Right cardiac atrium (tissue), 5 donors: Measurements from ENCODE around the gene TRAM2. TPM values are rescaled to one million over a fixed set of nuclear protein-coding genes. Genes with fewer than 3 reads are reported as not detected.

Source experiments
- ATAC-seq, 2 donors: fragments of 200-7000 bp; cut with Tn5 transposase; one replicate each; pipeline versions ENCODE4 v1.8.0 to v1.9.1; 2020; ENCODE audit warnings: moderate library complexity in 2 of 2, mild to moderate bottlenecking in 1 of 2
- DNase-seq, 3 donors: peaks; one replicate each; pipeline ENCODE4 v3.0.0-alpha.2; 2020
- H3K27ac ChIP-seq: one replicate; pipeline ENCODE4 v1.5.1; 2013; ENCODE audit warnings: mild to moderate bottlenecking, low read length, control low read depth, moderate library complexity
- H3K27me3 ChIP-seq: one replicate; pipeline ENCODE4 v1.6.1; 2013; ENCODE audit not compliant: control insufficient read depth, insufficient read depth
- H3K4me1 ChIP-seq: one replicate; pipeline ENCODE4 v1.6.1; 2013; ENCODE audit warnings: low read length; ENCODE audit not compliant: control insufficient read depth, insufficient read depth
- H3K4me3 ChIP-seq: one replicate; pipeline ENCODE4 v1.5.1; 2013; ENCODE audit warnings: low read length, control low read depth
- H3K9me3 ChIP-seq: one replicate; pipeline ENCODE4 v1.6.1; 2013; ENCODE audit warnings: low read length; ENCODE audit not compliant: control insufficient read depth
- WGBS: extraction: QIAGEN DNeasy Blood & Tissue Kit; methylation state at CpG from one replicate; pipeline ENCODE4 v1.1.7; 2013; 5-methylcytosine and 5-hydroxymethylcytosine counted together
- intact Hi-C, 4 donors: fragments of 100-400 bp; cut with DNase I; formaldehyde crosslinking; loops; one replicate each; pipeline versions ENCODE4 v1.11.0 to v1.14.0; 2022 to 2023
- polyA plus RNA-seq: library from polyadenylated mRNA; stranded (reverse); fragments of 200-250 nt; gene quantifications from one replicate; pipeline ENCODE4 v1.2.3, GENCODE V29; 2013
- total RNA-seq, 4 donors: library from RNA; stranded (reverse); fragmentation: NEBNext Ultra II Directional; extraction: Animal tissue kit (Norgen Biotek cat#: 25700); gene quantifications; one replicate each; pipeline ENCODE4 v1.2.1, GENCODE V29; 2021
- donor health status: healthy with polysubstance abuse.
- donor health status: DM: no; HTN: yes; CAD: no.
- donor health status: DM: no; HTN: no; CAD: no.
- donor health status: DM: no; HTN: yes; CAD: no; lungs with severe emphysema.
- donor health status: DM: yes; HTN: yes; CAD: no.

Gene TRAM2
- total and polyA plus RNA-seq, 5 donors = 7.1 to 18.2 (median 14.6) TPM

GRCh38 chr6:52545406-52546119 is 31.3 kb downstream of the TRAM2 start:
- DNase-seq = no peak
- no peak overlapping the region for H3K27ac ChIP-seq
- H3K9me3 ChIP-seq = no peaks in the 10 kb centered on the region
- peaks cover 40% of the 10 kb centered on the region for H3K4me1 ChIP-seq
- no peak overlapping the region for H3K4me3 ChIP-seq
- intact Hi-C loops = no loop called here
- whole genome bisulfite sequencing = 84% methylated on average over 6 of the region's 6 CpGs
- no peak for ATAC-seq
- H3K27me3 ChIP-seq = no peaks in the 10 kb centered on the region

GRCh38 chr6:52544602-52545405 is 32.1 kb downstream of the TRAM2 start:
- H3K4me3 ChIP-seq = no peak overlapping the region
- H3K4me1 ChIP-seq = peaks cover 40% of the 10 kb centered on the region
- intact Hi-C loops = no loop called here
- no peaks in the 10 kb centered on the region for H3K27me3 ChIP-seq
- no peak for DNase-seq
- ATAC-seq = no peak
- 78% methylated on average over 9 of the region's 9 CpGs for WGBS
- H3K27ac ChIP-seq = no peak overlapping the region
- H3K9me3 ChIP-seq = no peaks in the 10 kb centered on the region

GRCh38 chr6:52543729-52544601 is 32.9 kb downstream of the TRAM2 start:
- ATAC-seq (peak; percentile 46 to 60), DNase-seq (peak in 1 of 3 donors; percentile 64)
- Histone ChIP-seq H3K4me1 (peaks cover 42% of the 10 kb centered on the region), H3K9me3 (no peaks in the 10 kb centered on the region), H3K4me3 (no peak overlapping the region), H3K27ac (no peak overlapping the region), H3K27me3 (no peaks in the 10 kb centered on the region)
- WGBS = 48% methylated on average over 10 of the region's 10 CpGs
- intact Hi-C loops = no loop called here

- intact Hi-C loops = no loop called here
- DNase-seq = no peak
- H3K4me1 ChIP-seq = peaks cover 40% of the 10 kb centered on the region
- WGBS = 17% methylated on average over 1 of the region's 1 CpG
- no peak for ATAC-seq
- no peaks in the 10 kb centered on the region for H3K9me3 ChIP-seq
- no peaks in the 10 kb centered on the region for H3K27me3 ChIP-seq
- no peak overlapping the region for H3K4me3 ChIP-seq
- no peak overlapping the region for H3K27ac ChIP-seq
Measured at GRCh38 chr6:52543262-52543661, 33.6 kb downstream of the TRAM2 start.

- Histone ChIP-seq H3K27ac (no peak overlapping the region), H3K4me3 (no peak overlapping the region), H3K4me1 (peaks cover 35% of the 10 kb centered on the region), H3K9me3 (no peaks in the 10 kb centered on the region), H3K27me3 (no peaks in the 10 kb centered on the region)
- DNase-seq (no peak), ATAC-seq (no peak)
- WGBS = 73% methylated on average over 6 of the region's 6 CpGs
- intact Hi-C loops = no loop called here
Measured at GRCh38 chr6:52541135-52541534, 35.7 kb downstream of the TRAM2 start.

- WGBS = 82% methylated on average over 3 of the region's 3 CpGs
- Histone ChIP-seq H3K27ac (no peak overlapping the region), H3K4me3 (no peak overlapping the region), H3K27me3 (no peaks in the 10 kb centered on the region), H3K9me3 (no peaks in the 10 kb centered on the region), H3K4me1 (peaks cover 29% of the 10 kb centered on the region)
- no peak for ATAC-seq
- intact Hi-C loops = no loop called here
- DNase-seq = no peak
Measured at GRCh38 chr6:52540286-52540902, 36.5 kb downstream of the TRAM2 start.

- Histone ChIP-seq H3K4me1 (peaks cover 31% of the 10 kb centered on the region), H3K4me3 (no peak overlapping the region), H3K9me3 (no peaks in the 10 kb centered on the region), H3K27ac (no peak overlapping the region), H3K27me3 (no peaks in the 10 kb centered on the region)
- intact Hi-C loops = no loop called here
- 64% methylated on average over 6 of the region's 6 CpGs for WGBS
- DNase-seq = no peak
- ATAC-seq = no peak
Measured at GRCh38 chr6:52539607-52540006, 37.3 kb downstream of the TRAM2 start.

- Histone ChIP-seq H3K4me1 (peaks cover 26% of the 10 kb centered on the region), H3K4me3 (no peak overlapping the region)
Measured at GRCh38 chr6:52538901-52539354, 37.9 kb downstream of the TRAM2 start.

GRCh38 chr6:52538252-52538900 is 38.5 kb downstream of the TRAM2 start:
- intact Hi-C loops = no loop called here
- Histone ChIP-seq H3K4me1 (peaks cover 21% of the 10 kb centered on the region), H3K27ac (no peak overlapping the region), H3K4me3 (no peak overlapping the region), H3K27me3 (no peaks in the 10 kb centered on the region), H3K9me3 (no peaks in the 10 kb centered on the region)
- ATAC-seq = peak in 1 of 2 donors; percentile 24
- DNase-seq = no peak
- WGBS = 88% methylated on average over 5 of the region's 5 CpGs

More at GRCh38 chr6:52538901-52539354, 37.9 kb downstream of the TRAM2 start:
- ATAC-seq (no peak), DNase-seq (no peak)
- WGBS = 92% methylated on average over 5 of the region's 5 CpGs
- H3K9me3 ChIP-seq = no peaks in the 10 kb centered on the region
- no peaks in the 10 kb centered on the region for H3K27me3 ChIP-seq
- intact Hi-C loops = no loop called here
- no peak overlapping the region for H3K27ac ChIP-seq
